Body of pancreas (tissue), 4 donors: ENCODE measurements around the gene ZNF555.

Experiments
- CTCF ChIP-seq, 7 experiments: fragments of 450-650 bp in 4 of 7; fragments of 200-600 bp in 3 of 7; sonication (generic) in 3 of 7; IDR thresholded peaks; one replicate each; pipeline ENCODE4 v1.5.1; 2016 to 2019; ENCODE audit warnings: antibody characterized with exemption in 7 of 7
- POLR2A ChIP-seq, 3 donors: fragments of 450-650 bp; IDR thresholded peaks; one replicate each; pipeline ENCODE4 v1.6.1; 2016; ENCODE audit warnings: antibody characterized with exemption in 3 of 3, mild to moderate bottlenecking in 2 of 3

- no peak for TF ChIP-seq CTCF (IDR thresholded peaks at IDR 0.05)
- TF ChIP-seq POLR2A (IDR thresholded peaks at IDR 0.05) = no peak
Measured at GRCh38 chr19:2812414-2813234, 28.7 kb upstream of the ZNF555 start.
